ENCODE data around the gene NR1H4. TPM values are rescaled to one million over a fixed set of nuclear protein-coding genes. Genes with fewer than 3 reads are reported as not detected.
A peak's percentile ranks its signal among the peaks of the same experiment; 100 is the strongest.
"Not testable (repeated sequence)": the region's sequence is repeated elsewhere in the genome, so short reads cannot be mapped to it uniquely, and the experiment has no call there.

NR1H4 gene
- total RNA-seq, 3 donors from 2014 or later = 0.15 TPM; not detected in 2

- intact Hi-C loops (cut with DNase I; ENCODE audit: low total_unique reads) = no loop called here
- TF ChIP-seq POLR2AphosphoS5 (IDR thresholded peaks at IDR 0.05) = no peak
- no peak for TF ChIP-seq POLR2A (IDR thresholded peaks at IDR 0.05)
- TF ChIP-seq CTCF (IDR thresholded peaks at IDR 0.05) = no peak
- no peaks in the 10 kb centered on the region for H3K27me3 ChIP-seq
- no peak for DNase-seq (ENCODE audit: low spot score in 2 of 2)
- no peak overlapping the region for H3K4me3 ChIP-seq
- no peaks in the 10 kb centered on the region for H3K36me3 ChIP-seq
- H3K9me3 ChIP-seq = no peaks in the 10 kb centered on the region
- no peak overlapping the region for H3K27ac ChIP-seq
- H3K4me1 ChIP-seq = no peaks in the 10 kb centered on the region
Observed at GRCh38 chr12:100545092-100545491, 71.4 kb downstream of the NR1H4 start.

- Histone ChIP-seq H3K27me3 (no peaks in the 10 kb centered on the region), H3K4me3 (no peak overlapping the region), H3K36me3 (no peaks in the 10 kb centered on the region), H3K27ac (no peak overlapping the region), H3K4me1 (no peaks in the 10 kb centered on the region), H3K9me3 (no peaks in the 10 kb centered on the region)
- no peak for DNase-seq (ENCODE audit: low spot score in 2 of 2)
- intact Hi-C loops (cut with DNase I; ENCODE audit: low total_unique reads) = no loop called here
- TF ChIP-seq CTCF (IDR thresholded peaks at IDR 0.05) (no peak), POLR2A (IDR thresholded peaks at IDR 0.05) (no peak), POLR2AphosphoS5 (IDR thresholded peaks at IDR 0.05) (no peak)
Observed at GRCh38 chr12:100553936-100554335, 80.3 kb downstream of the NR1H4 start.

- Histone ChIP-seq H3K36me3 (no peaks in the 10 kb centered on the region), H3K27me3 (no peaks in the 10 kb centered on the region), H3K4me1 (no peaks in the 10 kb centered on the region), H3K27ac (no peak overlapping the region), H3K9me3 (no peaks in the 10 kb centered on the region), H3K4me3 (no peak overlapping the region)
- intact Hi-C loops (cut with DNase I; ENCODE audit: low total_unique reads) = no loop called here
- TF ChIP-seq CTCF (IDR thresholded peaks at IDR 0.05) (peak; percentile 80 to 91 (median 91)), POLR2A (IDR thresholded peaks at IDR 0.05) (no peak), POLR2AphosphoS5 (IDR thresholded peaks at IDR 0.05) (no peak)
- no peak for DNase-seq (ENCODE audit: low spot score in 2 of 2)
Observed at GRCh38 chr12:100554608-100555077, 81.0 kb downstream of the NR1H4 start.

GRCh38 chr12:100555722-100556121, 82.1 kb downstream of the NR1H4 start:
- no peaks in the 10 kb centered on the region for H3K36me3 ChIP-seq
- H3K4me3 ChIP-seq = no peak overlapping the region
- no peak for DNase-seq (ENCODE audit: low spot score in 2 of 2)
- TF ChIP-seq POLR2A (IDR thresholded peaks at IDR 0.05) = no peak
- TF ChIP-seq CTCF (IDR thresholded peaks at IDR 0.05) = no peak
- H3K4me1 ChIP-seq = no peaks in the 10 kb centered on the region
- no peaks in the 10 kb centered on the region for H3K27me3 ChIP-seq
- no peak overlapping the region for H3K27ac ChIP-seq
- intact Hi-C loops (cut with DNase I; ENCODE audit: low total_unique reads) = no loop called here
- no peaks in the 10 kb centered on the region for H3K9me3 ChIP-seq

- H3K9me3 ChIP-seq = no peaks in the 10 kb centered on the region
- H3K27ac ChIP-seq = no peak overlapping the region
- no peaks in the 10 kb centered on the region for H3K36me3 ChIP-seq
- DNase-seq (ENCODE audit: low spot score in 2 of 2) = no peak
- H3K4me1 ChIP-seq = no peaks in the 10 kb centered on the region
- intact Hi-C loops (cut with DNase I; ENCODE audit: low total_unique reads) = no loop called here
- no peak overlapping the region for H3K4me3 ChIP-seq
- H3K27me3 ChIP-seq = no peaks in the 10 kb centered on the region
- TF ChIP-seq POLR2A (IDR thresholded peaks at IDR 0.05) = no peak
- no peak for TF ChIP-seq POLR2AphosphoS5 (IDR thresholded peaks at IDR 0.05)
- no peak for TF ChIP-seq CTCF (IDR thresholded peaks at IDR 0.05)
Observed at GRCh38 chr12:100557357-100557756, 83.7 kb downstream of the NR1H4 start.

- H3K9me3 ChIP-seq; H3K27ac ChIP-seq; H3K36me3 ChIP-seq; H3K4me1 ChIP-seq; H3K4me3 ChIP-seq; intact Hi-C loops (cut with DNase I; ENCODE audit: low total_unique reads); DNase-seq (ENCODE audit: low spot score in 2 of 2); H3K27me3 ChIP-seq: not testable (repeated sequence)
Observed at GRCh38 chr12:100559261-100559660, 85.6 kb downstream of the NR1H4 start.

Measured in breast epithelium (tissue), 4 donors.